Left lung (tissue), 10 donors: ENCODE data around the gene TM7SF2. TPM values are rescaled to one million over a fixed set of nuclear protein-coding genes. Genes with fewer than 3 reads are reported as not detected.

Experiments used
- ATAC-seq: fragments of 200-7000 bp; cut with Tn5 transposase; one replicate; pipeline ENCODE4 v1.9.1; 2020; ENCODE audit warnings: moderate library complexity
- DNase-seq, 4 donors: peaks; one replicate each; pipeline ENCODE4 v3.0.0-alpha.2; 2013 to 2020
- H3K27ac ChIP-seq, 2 donors: fragments of 200-600 bp; sonication (generic) in 1 of 2; one replicate each; pipeline versions ENCODE4 v1.5.0 to v1.8.0; 2020 to 2021
- H3K27me3 ChIP-seq, 2 donors: fragments of 200-600 bp; sonication (generic) in 1 of 2; one replicate each; pipeline versions ENCODE4 v1.5.0 to v1.8.0; 2020 to 2021
- H3K36me3 ChIP-seq, 2 donors: fragments of 200-600 bp; sonication (generic) in 1 of 2; one replicate each; pipeline versions ENCODE4 v1.5.0 to v1.8.0; 2020 to 2021
- H3K4me1 ChIP-seq, 2 donors: fragments of 200-600 bp; one replicate each; pipeline ENCODE4 v1.8.0; 2021
- H3K4me3 ChIP-seq, 2 donors: fragments of 200-600 bp; sonication (generic) in 1 of 2; one replicate each; pipeline versions ENCODE4 v1.5.0 to v1.8.0; 2020 to 2021; ENCODE audit warnings: mild to moderate bottlenecking in 1 of 2
- H3K9me3 ChIP-seq, 2 donors: fragments of 200-600 bp; sonication (generic) in 1 of 2; one replicate each; pipeline versions ENCODE4 v1.5.0 to v1.8.0; 2020 to 2021
- CTCF ChIP-seq, 2 donors: fragments of 200-600 bp; sonication (generic) in 1 of 2; IDR thresholded peaks; one replicate each; pipeline versions ENCODE4 v1.5.0 to v1.8.0; 2021; ENCODE audit warnings: antibody characterized with exemption in 2 of 2
- intact Hi-C, 2 donors: fragments of 100-400 bp; cut with DNase I; formaldehyde crosslinking; loops; one replicate each; pipeline versions ENCODE4 v1.11.2 to v1.14.2; 2022
- polyA plus RNA-seq, 6 donors: library from polyadenylated mRNA; unstranded; fragments of 120-200 nt; gene quantifications; one replicate each; pipeline ENCODE4 v1.2.1, GENCODE V29; 2013; ENCODE audit not compliant: insufficient read length in 6 of 6
- total RNA-seq, 2 donors: library from RNA; stranded (reverse); fragmentation: NEBNext Ultra II Directional; extraction: Animal tissue kit (Norgen Biotek cat#: 25700); gene quantifications; one replicate each; pipeline ENCODE4 v1.2.1, GENCODE V29; 2021
- donor health status: DM: no; HTN: yes; CAD: no.
- donor health status: DM: no; HTN: no; CAD: no.

Gene TM7SF2
- total and polyA plus RNA-seq, 8 donors, result 16.1 to 41.0 (median 22.5) TPM

GRCh38 chr11:65096926-65097325 lies 14.7 kb upstream of the TM7SF2 start:
- no peaks in the 10 kb centered on the region for H3K9me3 ChIP-seq
- no peak for TF ChIP-seq CTCF (IDR thresholded peaks at IDR 0.05)
- intact Hi-C loops, result no loop called here
- no peaks in the 10 kb centered on the region for H3K36me3 ChIP-seq
- peak overlapping the region; percentile 74 to 89 for H3K4me3 ChIP-seq
- no peaks in the 10 kb centered on the region for H3K27me3 ChIP-seq
- ATAC-seq, result no peak
- peak overlapping the region; percentile 87 to 89 for H3K27ac ChIP-seq
- H3K4me1 ChIP-seq, result peaks cover 3 to 26% of the 10 kb centered on the region in 2 donors
- no peak for DNase-seq

GRCh38 chr11:65100674-65101350 lies 10.9 kb upstream of the TM7SF2 start:
- Histone ChIP-seq H3K27me3 (no peaks in the 10 kb centered on the region), H3K9me3 (no peaks in the 10 kb centered on the region), H3K27ac (no peak overlapping the region), H3K4me1 (peaks cover under 1 to 34% of the 10 kb centered on the region in 2 donors), H3K4me3 (no peak overlapping the region), H3K36me3 (peaks cover 0 to 9% of the 10 kb centered on the region in 2 donors)
- ATAC-seq (no peak), DNase-seq (no peak)
- no peak for TF ChIP-seq CTCF (IDR thresholded peaks at IDR 0.05)
- intact Hi-C loops, result no loop called here

- intact Hi-C loops, result no loop called here
- Histone ChIP-seq H3K9me3 (no peaks in the 10 kb centered on the region), H3K27me3 (no peaks in the 10 kb centered on the region), H3K36me3 (peaks cover 0 to 16% of the 10 kb centered on the region in 2 donors), H3K4me1 (peaks cover 0 to 23% of the 10 kb centered on the region in 2 donors), H3K27ac (no peak overlapping the region), H3K4me3 (no peak overlapping the region)
- TF ChIP-seq CTCF (IDR thresholded peaks at IDR 0.05), result no peak
- ATAC-seq, result peak; percentile 24
- no peak for DNase-seq
Measured at GRCh38 chr11:65102142-65103095, 9.3 kb upstream of the TM7SF2 start.

- no peak overlapping the region for H3K27ac ChIP-seq
- no peak overlapping the region for H3K4me3 ChIP-seq
- no peaks in the 10 kb centered on the region for H3K9me3 ChIP-seq
- peaks cover 0 to 15% of the 10 kb centered on the region in 2 donors for H3K4me1 ChIP-seq
- H3K27me3 ChIP-seq, result no peaks in the 10 kb centered on the region
- ATAC-seq (no peak), DNase-seq (no peak)
- intact Hi-C loops, result no loop called here
- no peak for TF ChIP-seq CTCF (IDR thresholded peaks at IDR 0.05)
- H3K36me3 ChIP-seq, result peaks cover 0 to 26% of the 10 kb centered on the region in 2 donors
Measured at GRCh38 chr11:65103476-65103875, 8.2 kb upstream of the TM7SF2 start.

- intact Hi-C loops, result no loop called here
- ATAC-seq, result no peak
- Histone ChIP-seq H3K4me1 (peaks cover 0 to 15% of the 10 kb centered on the region in 2 donors), H3K9me3 (no peaks in the 10 kb centered on the region), H3K27ac (no peak overlapping the region), H3K27me3 (no peaks in the 10 kb centered on the region), H3K36me3 (peaks cover 0 to 38% of the 10 kb centered on the region in 2 donors), H3K4me3 (no peak overlapping the region)
- TF ChIP-seq CTCF (IDR thresholded peaks at IDR 0.05), result no peak
- DNase-seq, result no peak
Measured at GRCh38 chr11:65104628-65105027, 7.0 kb upstream of the TM7SF2 start.
